ENCODE measurements around the gene PIP4K2A. TPM values are rescaled to one million over a fixed set of nuclear protein-coding genes. Genes with fewer than 3 reads are reported as not detected.

Gene PIP4K2A
- total RNA-seq, 6 donors from 2014 or later, result 20.5 to 70.2 (median 34.4) TPM

GRCh38 chr10:22583683-22584082, 130.7 kb downstream of the PIP4K2A start:
- no peaks in the 10 kb centered on the region for H3K9me3 ChIP-seq
- no peak overlapping the region for H3K4me3 ChIP-seq
- ATAC-seq (ENCODE audit: low FRiP score in 2 of 2) (no peak), DNase-seq (peak in 1 of 2 donors; percentile 25)
- H3K27me3 ChIP-seq, result no peaks in the 10 kb centered on the region
- H3K27ac ChIP-seq, result no peak overlapping the region
- H3K36me3 ChIP-seq, result peaks cover 4 to 23% (median 15%) of the 10 kb centered on the region in 4 donors
- 90 to 94% methylated on average over 5 of the region's 5 CpGs for WGBS, 2 donors
- TF ChIP-seq POLR2A (IDR thresholded peaks at IDR 0.05), result no peak
- TF ChIP-seq CTCF (IDR thresholded peaks at IDR 0.05), result no peak
- no peak for TF ChIP-seq EP300 (IDR thresholded peaks at IDR 0.05)
- peaks cover 0 to 8% (median 2%) of the 10 kb centered on the region in 4 donors for H3K4me1 ChIP-seq

- no peaks in the 10 kb centered on the region for H3K27me3 ChIP-seq
- no peak overlapping the region for H3K4me3 ChIP-seq
- ATAC-seq (ENCODE audit: low FRiP score in 2 of 2), result no peak
- peak overlapping the region in 1 of 4 donors; percentile 52 for H3K27ac ChIP-seq
- TF ChIP-seq POLR2A (IDR thresholded peaks at IDR 0.05) (no peak), EP300 (IDR thresholded peaks at IDR 0.05) (no peak), CTCF (IDR thresholded peaks at IDR 0.05) (no peak), POLR2AphosphoS5 (IDR thresholded peaks at IDR 0.05) (no peak)
- H3K36me3 ChIP-seq, result peaks cover 0 to 18% (median 11%) of the 10 kb centered on the region in 4 donors
- 58 to 72% methylated on average over 2 of the region's 2 CpGs for WGBS, 2 donors
- DNase-seq, result no peak
- no peaks in the 10 kb centered on the region for H3K9me3 ChIP-seq
- H3K4me1 ChIP-seq, result peaks cover 0 to 8% (median 2%) of the 10 kb centered on the region in 4 donors
Measured at GRCh38 chr10:22581461-22581860, 132.9 kb downstream of the PIP4K2A start.

GRCh38 chr10:22580711-22581110, 133.7 kb downstream of the PIP4K2A start:
- ATAC-seq (ENCODE audit: low FRiP score in 2 of 2) (no peak), DNase-seq (no peak)
- peaks cover 0 to 8% (median 2%) of the 10 kb centered on the region in 4 donors for H3K4me1 ChIP-seq
- H3K27ac ChIP-seq, result no peak overlapping the region
- no peaks in the 10 kb centered on the region for H3K9me3 ChIP-seq
- WGBS, 2 donors, result 92 to 93% methylated on average over 8 to 9 of the region's 9 CpGs
- no peaks in the 10 kb centered on the region for H3K27me3 ChIP-seq
- H3K36me3 ChIP-seq, result peaks cover 0 to 18% (median 11%) of the 10 kb centered on the region in 4 donors
- H3K4me3 ChIP-seq, result no peak overlapping the region
- no peak for TF ChIP-seq CTCF (IDR thresholded peaks at IDR 0.05)
- no peak for TF ChIP-seq POLR2A (IDR thresholded peaks at IDR 0.05)

GRCh38 chr10:22579826-22580225, 134.6 kb downstream of the PIP4K2A start:
- Histone ChIP-seq H3K4me1 (peaks cover 0 to 8% (median 2%) of the 10 kb centered on the region in 4 donors), H3K9me3 (no peaks in the 10 kb centered on the region), H3K36me3 (peaks cover 0 to 18% (median 11%) of the 10 kb centered on the region in 4 donors), H3K4me3 (no peak overlapping the region), H3K27ac (no peak overlapping the region), H3K27me3 (no peaks in the 10 kb centered on the region)
- TF ChIP-seq POLR2AphosphoS5 (IDR thresholded peaks at IDR 0.05) (no peak), EP300 (IDR thresholded peaks at IDR 0.05) (no peak), CTCF (IDR thresholded peaks at IDR 0.05) (no peak), POLR2A (IDR thresholded peaks at IDR 0.05) (no peak)
- no peak for DNase-seq
- no peak for ATAC-seq (ENCODE audit: low FRiP score in 2 of 2)
- WGBS, 2 donors, result 80 to 87% methylated on average over 7 of the region's 7 CpGs

- H3K27ac ChIP-seq, result no peak overlapping the region
- peak in 1 of 2 donors; percentile 53 for ATAC-seq (ENCODE audit: low FRiP score in 2 of 2)
- TF ChIP-seq CTCF (IDR thresholded peaks at IDR 0.05) (peak in 4 of 6 experiments; percentile 28 to 56 (median 36)), POLR2AphosphoS5 (IDR thresholded peaks at IDR 0.05) (no peak)
- peaks cover 0 to 6% (median 2%) of the 10 kb centered on the region in 4 donors for H3K4me1 ChIP-seq
- no peaks in the 10 kb centered on the region for H3K9me3 ChIP-seq
- H3K27me3 ChIP-seq, result no peaks in the 10 kb centered on the region
- H3K36me3 ChIP-seq, result peaks cover 4 to 25% (median 8%) of the 10 kb centered on the region in 4 donors
- 60 to 70% methylated on average over 7 of the region's 7 CpGs for WGBS, 2 donors
- H3K4me3 ChIP-seq, result no peak overlapping the region
- DNase-seq, result no peak
Measured at GRCh38 chr10:22573820-22574569, 140.4 kb downstream of the PIP4K2A start.
